CD4-positive, alpha-beta T cell treated with Interferon alpha-2 for 1 hour (primary cell): ENCODE data around the gene S100A12.
"Not testable (repeated sequence)": the region's sequence is repeated elsewhere in the genome, so short reads cannot be mapped to it uniquely, and the experiment has no call there.

ENCODE experiments used
- DNase-seq, 2 donors: peaks; one replicate each; pipeline ENCODE4 v3.0.0-alpha.2; 2020 to 2022

S100A12 gene

DNA sequence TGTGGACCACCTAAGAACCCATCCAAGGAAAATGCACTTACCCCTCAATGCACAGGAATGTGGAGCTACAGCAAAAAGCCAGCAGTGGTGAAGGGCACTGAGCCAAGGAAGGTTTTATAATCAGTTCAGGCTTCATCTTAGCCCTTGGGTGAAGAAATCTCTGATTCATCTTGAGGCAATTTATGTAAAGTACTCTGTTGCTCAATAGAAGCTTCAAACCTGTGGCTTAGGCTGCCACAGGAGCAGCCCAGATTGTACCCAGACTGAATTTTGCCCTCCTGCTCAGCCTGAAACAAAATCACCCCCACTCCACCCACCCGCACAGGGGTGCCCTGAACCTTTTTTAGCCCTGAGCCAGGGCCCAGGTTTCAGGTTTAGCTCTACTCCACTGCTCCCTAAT is at the start of gene S100A12:
Gene S100A12, minus strand, starts transcription at position 111 of the 400 bp plus-strand sequence. CDS start 1,029 bp downstream, outside the sequence.
- DNase-seq, result no peak

DNA sequence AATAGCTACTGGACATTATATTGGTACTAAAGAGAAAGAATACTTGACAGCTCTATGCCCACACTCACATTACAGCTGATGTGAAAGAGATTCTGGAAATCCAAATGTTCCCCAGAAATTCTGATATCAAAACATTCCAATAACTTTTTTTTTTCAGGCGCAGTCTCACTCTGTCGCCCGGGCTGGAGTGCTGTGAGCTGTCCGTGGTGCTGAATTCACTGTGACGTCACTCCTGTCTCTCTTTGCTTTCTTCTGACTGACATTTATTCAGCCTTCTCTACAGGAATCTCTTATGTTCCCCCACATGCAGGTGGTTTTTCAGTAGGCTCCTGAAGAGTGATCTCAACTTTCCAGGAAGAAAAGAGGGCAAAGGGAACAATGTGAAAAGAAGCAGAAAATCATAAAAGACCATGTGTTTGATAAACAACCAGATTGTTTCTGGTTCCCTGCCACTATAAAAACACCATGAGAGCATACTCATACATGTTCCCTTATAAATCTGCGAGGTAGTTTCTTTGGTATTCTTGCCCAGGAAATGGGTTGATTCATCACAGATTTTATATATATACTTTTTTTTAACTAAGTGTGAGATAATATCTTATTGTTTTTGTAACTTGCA is 47.1 kb upstream of the S100A12 start:
- peak; percentile 33 to 65 for DNase-seq

DNA sequence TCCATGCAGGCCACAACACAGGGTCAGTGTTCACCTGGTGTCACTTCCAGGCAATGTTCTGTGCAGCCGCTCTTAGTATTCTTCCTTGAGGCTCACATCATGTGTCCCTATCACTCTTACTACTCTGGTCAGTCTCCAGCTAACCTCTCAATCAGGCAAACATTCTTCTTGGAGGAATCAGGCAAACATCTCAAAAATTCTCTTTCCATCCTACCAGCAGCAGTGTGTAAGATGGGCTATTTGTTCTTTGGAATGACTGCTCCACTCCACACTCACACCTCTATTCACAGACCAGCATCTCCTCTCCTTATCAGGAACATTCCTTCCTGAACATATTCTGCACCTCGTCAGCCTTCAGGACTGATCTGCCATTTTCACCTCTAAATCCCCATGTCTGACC is 44.9 kb upstream of the S100A12 start:
- no peak for DNase-seq

DNA sequence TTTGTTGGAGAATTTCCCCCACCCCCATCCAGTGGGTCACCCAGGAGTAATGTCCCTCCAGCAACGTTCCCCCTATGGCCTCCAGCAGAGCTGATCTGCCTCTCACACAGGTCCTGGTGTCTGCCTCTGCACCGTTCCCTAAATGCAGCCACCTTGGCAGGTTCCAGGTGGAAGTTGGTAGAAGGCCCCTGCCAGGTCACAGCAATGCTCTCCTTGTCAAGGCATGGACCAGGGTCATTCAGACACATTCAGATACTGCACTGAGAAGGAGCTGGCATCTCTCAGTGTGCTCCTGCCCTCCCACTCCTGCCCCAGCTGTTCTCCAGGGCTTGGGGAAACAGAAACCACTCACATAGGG is 44.0 kb upstream of the S100A12 start:
- not testable (repeated sequence) for DNase-seq

DNA sequence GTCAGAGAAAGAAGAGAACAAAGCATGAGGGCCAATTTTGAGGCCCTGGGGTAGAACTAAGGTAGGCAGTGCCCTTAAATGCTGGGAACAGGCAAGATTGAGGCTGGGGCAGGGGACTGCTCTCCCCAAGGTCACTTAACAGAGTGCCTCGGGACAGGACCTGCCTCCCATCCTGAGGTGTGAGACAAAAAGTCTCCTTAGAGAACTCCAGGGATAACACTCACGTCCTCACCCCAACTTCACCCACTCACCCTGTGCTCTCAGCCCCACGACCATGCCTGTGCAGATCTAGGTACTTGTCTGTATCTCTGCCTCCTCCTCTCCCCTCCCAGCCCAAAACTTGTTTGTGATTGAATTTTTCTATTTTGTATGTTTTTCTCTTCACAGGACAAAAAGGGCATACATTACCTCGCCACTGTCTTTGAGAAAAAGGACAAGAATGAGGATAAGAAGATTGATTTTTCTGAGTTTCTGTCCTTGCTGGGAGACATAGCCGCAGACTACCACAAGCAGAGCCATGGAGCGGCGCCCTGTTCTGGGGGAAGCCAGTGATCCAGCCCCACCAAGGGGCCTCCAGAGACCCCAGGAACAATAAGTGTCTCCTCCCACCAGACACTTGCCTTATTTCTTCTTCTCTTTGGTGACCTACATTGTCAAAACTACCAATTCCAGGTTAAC is 43.5 kb upstream of the S100A12 start:
- not testable (repeated sequence) for DNase-seq

DNA sequence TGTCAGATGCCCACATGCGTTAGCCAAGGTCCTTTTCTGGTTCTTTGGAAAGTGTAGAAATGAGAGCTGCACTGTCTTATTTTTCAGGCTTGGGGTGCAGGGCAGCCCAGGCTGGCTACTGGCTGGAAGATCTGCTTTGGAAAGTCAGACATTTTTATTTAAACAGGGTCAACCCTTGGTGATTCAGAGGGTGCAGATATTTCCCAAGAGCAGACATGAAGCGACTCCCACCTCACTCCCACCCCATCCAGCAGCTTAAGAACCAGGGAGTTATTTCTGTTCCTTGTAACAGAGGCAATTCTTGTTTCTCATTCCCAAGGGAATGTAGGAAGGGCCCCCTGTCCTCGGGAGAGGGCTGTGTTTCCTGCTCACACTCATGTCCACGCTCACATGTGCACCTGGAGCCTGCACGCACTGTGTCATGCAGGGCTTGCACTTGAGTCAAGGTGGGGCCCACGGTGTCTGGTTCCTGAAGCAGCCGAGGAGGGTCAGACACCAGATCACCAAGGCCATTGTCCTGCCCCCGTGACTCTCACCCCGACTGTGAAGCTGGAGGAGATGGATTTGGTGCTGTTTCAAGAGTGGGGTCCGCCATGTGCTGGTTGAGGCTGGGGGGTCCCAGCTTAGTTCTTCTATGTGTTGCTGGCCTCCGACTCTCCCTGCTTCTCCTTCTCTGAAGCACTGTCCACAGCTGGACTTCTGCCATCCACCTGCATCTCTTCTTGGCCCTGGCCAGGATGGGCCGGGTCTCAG is 41.9 kb upstream of the S100A12 start:
- DNase-seq, result no peak

DNA sequence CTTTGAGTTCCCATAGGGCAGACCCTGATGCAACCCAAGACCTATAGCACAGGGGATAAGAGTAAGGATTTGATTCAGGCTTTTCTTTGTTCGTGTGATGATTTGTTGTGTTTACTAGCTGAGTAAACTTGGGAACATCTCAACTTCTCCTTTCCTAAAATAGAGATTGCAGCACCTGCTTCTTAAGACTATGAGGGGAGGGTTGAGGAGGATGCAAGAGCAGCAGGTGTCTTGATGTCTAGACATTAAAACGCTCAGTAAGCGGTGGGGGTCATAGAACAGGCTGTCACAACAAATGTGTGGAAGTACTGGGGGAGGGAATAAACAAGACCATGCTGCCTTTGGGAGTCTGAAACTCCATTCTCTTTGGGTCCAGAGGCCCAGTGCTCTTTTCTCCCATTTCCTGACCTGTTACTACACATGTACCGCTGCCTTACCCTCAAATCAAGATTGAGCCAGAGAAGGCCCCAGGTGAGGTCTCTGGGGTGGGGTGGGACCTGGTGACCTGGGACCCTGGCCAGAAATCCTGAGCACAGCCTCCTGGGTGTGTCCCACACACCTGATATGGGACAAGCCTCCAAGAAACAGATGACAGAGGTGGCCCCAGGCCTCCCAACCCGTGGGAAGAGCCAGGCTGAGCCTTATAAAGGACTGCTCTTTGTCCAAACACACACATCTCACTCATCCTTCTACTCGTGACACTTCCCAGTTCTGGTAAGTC is 40.6 kb upstream of the S100A12 start, which contains the start of gene S100A7A:
Gene S100A7A, plus strand, starts transcription at position 671 of the 721 bp plus-strand sequence. CDS start 1,563 bp downstream, outside the sequence.
- DNase-seq, result no peak

DNA sequence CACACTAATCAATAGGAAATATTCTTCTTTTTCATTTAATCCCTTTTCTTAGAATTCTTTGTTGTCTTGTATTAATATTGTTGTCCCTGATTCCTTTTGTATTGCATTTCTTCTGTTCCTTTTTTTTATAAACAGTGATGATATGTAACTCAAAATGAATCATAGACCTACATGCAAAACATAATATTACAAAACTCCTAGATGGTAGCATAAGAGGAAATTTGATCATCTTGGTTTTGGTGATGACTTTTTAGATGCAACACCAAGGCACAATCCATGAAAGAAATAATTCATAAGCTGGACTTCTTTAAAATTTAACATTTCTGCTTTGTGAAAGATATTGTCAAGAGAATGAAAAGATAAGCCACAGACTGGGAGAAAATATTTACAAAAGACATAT is 38.5 kb upstream of the S100A12 start:
- DNase-seq, result not testable (repeated sequence)

DNA sequence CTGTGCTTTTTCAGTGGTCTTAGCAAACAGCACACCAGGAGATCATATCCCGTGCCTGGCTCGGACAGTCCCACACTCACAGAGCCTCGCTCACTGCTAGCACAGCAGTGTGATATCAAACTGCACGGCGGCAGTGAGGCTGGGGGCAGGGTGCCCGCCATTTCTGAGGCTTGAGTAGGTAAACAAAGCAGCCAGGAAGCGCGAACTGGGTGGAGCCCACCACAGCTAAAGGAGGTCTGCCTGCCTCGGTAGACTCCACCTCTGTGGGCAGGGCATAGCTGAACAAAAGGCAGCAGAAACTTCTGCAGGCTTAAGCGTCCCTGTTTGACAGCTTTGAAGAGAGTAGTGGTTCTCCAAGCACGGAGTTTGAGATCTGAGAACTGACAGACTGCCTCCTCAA is 31.9 kb upstream of the S100A12 start:
- peak in 1 of 2 donors; percentile 19 for DNase-seq

DNA sequence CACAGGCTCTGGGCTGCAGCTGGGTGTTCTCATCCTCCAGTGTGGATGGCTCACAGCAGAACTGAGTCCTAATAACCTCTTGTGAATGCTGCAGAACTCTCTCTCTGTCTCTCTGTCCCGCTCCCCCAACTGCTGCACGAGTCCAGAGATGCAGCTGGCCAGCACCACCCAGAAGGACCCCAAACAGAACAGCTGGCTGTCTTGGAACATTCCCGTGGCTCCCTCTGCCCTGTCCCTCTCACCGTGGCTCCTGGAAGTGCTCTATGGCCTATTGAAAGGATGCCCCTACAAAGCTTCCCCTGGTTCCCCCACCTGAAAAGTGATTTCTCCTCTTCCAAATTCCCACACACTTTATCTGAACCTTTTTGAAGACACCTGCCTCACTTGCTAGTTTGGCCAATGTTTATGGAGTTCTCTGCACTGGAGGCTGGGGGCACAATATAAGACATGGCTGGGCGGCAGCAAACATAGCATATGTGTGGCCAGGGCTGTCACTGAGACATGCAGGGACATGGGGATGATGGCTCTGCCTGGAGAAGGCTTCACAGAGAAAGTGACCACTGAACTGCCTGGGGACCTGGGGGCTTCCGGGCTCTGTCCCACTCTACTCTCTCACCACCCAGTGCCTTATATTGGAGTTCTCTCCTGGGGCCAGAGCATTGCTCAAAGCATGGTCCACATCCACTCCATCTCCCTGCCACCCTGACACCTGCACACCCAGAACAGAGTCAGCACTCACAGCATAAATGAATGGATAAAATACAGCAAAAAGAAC is 30.6 kb upstream of the S100A12 start:
- DNase-seq, result not testable (repeated sequence)

DNA sequence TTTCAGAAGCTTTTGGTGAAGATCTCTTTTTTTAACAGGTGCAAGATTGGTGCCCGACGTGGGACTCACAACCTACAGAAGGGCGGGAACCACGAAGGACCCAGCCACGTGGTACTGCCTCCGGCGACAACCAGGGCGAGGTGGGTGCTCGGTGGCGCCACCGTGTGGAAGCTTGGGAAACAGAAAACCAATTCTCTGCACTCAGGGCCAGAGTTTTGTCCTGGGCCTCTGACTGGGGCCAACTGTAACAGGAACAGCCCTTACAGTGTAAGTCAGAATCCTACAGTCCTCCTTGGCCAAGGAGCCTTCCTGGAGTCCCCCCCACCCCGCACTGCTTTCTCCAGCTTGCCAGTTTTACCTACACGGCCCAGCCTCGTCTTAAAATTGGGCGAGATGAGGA is 29.3 kb upstream of the S100A12 start:
- peak; percentile 62 to 63 for DNase-seq

DNA sequence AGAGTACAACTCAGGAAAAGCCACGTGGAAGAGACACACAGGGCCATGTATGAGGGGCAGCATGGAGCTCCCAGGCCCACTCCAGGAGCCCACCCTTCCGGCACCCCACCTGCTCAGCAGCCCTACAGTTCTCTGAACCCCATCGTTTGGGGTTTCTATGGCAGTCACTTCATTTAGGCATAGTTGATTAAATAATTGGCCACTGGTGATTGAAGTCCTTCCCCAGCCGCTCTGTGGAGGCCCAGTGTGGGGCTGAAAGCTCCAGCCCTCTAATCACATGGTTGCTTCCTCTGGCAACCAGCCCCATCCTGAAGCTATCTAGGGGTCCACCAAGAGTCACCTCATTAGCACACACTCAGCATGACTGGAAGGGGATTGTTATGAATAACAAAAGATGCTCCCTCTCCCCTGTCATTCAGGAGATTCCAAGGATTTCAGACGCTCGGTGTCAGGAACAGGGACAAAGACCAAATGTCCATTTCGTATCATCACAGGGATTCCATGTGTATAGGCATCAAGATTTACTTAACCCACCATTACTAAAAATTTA is 28.7 kb upstream of the S100A12 start:
- no peak for DNase-seq

DNA sequence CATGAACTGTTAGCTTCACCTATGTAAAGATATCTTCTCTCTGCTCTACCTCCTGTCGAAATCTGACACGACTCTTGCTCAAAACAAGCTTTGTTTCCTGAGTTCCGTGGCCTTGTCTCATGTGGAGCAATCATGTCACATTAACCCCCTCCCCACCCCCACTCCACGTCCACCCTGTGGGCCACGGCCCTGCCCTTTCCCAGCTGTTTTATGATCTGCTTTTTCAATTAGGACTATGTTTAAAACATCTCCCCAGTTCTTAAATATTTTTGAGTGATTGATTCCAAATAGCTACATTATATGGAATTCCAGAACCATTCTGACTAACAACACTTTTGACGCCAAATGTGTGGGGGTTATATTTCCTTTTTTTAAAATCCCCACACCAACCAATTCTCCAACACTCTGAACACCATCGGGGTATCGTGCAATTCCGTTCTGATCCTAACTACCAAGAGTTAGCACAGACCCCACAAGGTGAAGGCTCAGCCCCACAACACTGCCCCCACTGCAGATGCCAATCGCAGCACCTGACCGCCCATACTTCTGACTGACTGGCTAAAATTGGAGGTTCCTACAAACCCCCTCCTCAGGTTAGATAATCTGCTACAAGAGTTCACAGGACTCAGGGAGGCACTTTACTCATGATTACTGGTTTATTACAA is 28.1 kb upstream of the S100A12 start:
- no peak for DNase-seq

DNA sequence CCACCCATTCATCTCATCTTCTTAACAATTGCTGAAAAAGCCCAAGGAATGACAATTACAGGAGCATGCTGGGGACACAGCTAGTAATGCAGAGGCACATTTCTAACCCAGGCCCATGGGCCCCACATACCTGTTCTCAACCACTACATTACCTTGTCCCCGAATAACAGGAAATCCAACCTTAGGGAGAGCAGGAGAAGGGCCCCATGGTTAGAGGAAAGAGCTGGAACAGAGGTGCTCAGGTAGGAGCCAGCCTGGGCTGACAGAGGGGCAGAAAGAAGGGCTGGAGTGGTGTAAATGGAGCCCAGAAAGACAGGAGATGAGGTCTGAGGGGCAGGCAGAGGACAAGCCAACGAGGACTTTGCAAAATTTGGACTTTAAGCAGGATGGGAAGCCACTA is 26.8 kb upstream of the S100A12 start:
- DNase-seq, result no peak

DNA sequence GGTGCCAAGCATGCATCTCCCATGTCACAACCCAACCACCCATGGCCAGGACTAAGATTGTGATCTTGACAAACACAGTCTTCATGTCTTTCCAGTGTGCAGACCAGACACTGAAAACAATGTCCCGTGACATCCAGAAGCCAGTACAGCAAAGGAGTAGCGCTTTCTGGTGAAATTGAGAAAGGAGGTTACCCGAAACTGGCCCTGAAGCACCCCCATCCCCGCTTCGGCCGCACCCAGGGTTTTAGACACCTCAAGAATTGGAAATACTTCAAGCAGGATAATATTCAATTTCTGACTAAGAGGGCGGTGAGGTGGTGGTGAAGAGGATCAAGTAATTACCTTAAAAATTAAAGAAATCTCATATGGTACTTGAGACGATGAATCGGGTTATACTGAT is 26.0 kb upstream of the S100A12 start:
- no peak for DNase-seq

DNA sequence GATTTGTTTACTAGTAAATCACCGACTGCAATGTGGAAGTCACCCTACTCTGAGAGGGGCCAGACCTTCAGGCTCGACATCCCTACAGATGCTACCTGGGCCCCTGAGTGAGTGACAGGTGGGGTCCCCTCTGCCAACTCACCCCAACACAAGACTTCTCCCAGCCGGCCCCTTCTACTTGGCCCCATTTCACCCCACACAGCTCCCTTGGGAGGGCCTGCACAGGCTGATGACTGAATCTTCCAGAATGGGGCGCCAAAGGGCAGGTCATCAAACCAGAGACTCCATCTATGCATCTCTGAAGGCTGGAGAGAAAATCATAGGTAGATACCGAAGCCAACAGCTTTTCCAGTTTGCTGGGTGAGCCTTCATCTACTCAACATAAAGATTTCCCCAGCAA is 24.8 kb upstream of the S100A12 start:
- no peak for DNase-seq

DNA sequence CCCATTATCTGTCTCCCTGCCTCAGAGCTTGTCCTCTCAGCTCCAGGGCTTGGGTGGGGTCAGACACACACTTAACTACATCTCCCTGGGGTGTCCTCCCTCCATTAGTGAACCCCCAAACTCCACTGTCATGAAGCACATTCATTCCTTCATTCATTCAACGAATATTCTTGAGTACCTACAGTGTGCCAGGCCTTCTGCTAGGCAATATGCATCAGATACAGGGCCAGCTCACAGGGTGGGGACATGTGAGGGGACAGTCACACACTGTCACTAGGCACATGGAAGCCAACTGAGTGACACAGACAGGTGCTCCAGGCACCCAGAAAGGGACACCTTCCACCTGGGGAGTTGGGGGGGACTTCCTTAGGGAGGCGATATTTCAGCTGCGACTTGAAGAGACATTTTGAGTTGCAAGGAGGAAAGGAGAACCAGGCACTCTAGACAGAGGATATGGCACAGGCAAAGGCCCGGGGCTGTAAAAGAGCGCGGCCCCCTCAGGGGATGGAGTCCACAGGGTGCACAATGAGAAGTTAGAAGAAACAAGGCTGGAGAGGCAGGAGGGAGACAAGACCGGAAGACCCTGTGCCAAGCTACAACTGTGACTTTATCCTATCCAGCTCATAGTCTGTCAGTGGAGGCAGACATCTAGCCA is 24.1 kb upstream of the S100A12 start:
- DNase-seq, result no peak

DNA sequence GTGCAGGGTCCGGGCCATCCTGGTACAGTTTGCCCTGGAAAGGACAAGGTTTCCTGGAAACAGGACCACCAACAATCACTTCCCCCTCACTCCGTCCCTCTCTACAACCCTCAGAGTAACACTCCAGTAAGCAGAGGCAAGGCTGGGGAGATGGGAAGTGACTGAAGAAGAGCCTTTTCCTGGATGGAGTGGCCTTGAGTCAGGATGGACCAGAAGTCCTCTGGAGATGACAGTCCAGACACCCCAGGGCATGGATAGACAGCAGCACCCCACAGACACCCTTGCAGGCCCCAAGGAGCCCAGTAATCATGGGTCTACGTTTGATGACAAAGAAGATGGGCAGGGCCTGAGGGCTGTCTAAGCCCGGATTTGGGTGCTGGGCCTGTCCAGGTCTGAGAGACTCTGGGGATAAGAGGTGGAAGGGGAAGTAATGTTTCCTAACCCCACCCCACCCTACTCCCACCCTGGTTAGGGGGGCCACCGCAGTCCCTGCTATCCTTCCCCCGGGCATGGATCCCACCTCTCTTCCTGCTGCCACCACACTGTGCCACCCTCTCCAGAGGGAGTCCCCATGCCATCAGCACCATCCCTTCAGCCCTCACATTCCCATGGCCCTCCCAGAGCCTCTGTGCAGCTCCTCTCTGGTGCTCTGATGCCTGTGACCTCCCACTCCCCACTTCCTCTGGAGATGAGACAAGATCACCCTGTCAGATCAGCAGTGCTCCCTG is 22.7 kb upstream of the S100A12 start:
- DNase-seq, result no peak

DNA sequence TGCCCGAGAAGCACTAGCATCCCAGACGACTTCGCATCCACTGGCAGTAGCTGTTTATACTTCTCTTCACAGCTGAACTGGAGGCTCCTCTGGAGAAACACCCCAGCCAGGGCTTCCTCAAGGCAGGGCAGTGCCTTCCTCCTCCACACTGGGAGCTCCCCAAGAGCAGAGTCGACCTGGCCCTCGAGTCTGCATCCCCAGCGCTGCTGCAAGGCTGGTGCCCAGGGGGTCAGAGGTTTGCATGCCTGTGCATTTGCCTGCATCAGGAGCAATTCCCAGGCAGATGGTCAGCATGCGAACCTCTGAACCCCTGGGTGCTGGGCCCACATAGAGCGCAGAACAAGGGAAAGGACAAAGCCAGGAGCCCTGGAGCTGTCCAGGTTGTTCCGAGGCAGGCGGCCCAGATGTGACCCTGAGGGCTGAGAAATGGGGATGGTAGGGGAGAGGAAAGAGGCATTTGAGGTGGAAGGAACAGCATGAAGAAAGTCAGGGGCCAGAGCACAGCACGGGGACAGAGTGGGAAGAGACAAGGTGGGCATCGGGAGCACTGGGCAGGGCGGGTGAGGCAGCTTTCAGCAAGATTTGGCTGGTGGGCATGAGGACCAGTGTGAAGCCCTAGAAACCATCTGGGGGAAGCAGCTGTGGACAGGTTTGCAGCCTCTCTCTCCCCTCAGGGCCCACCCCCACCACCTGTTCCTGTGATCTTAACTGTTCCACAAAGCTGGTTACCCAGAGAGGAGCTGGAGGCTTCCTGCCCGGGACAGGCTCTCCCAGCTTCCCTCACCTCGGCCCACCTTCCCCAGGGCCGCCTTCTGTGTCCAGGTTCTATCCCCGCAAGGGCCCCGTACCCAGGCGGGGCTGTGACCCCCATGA is 21.9 kb upstream of the S100A12 start:
- no peak for DNase-seq
